Activated CD4-positive, alpha-beta T cell treated with anti-CD3 and anti-CD28 coated beads, Interleukin-2, amount 10 ng/mL, durations not matched to agents 7 days and 5 days (primary cell): ENCODE data around the gene GDI2. TPM values are rescaled to one million over a fixed set of nuclear protein-coding genes. Genes with fewer than 3 reads are reported as not detected.
"Not testable (repeated sequence)": the region's sequence is repeated elsewhere in the genome, so short reads cannot be mapped to it uniquely, and the experiment has no call there.

Source experiments
- CTCF ChIA-PET: fragments of 350-600 bp; sonication (Branson Sonifier 250); formaldehyde crosslinking; loops from one replicate; lab custom pipeline; 2021; ENCODE audit warnings: antibody characterized with exemption; lab: Charles Lee
- POLR2A ChIA-PET: fragments of 350-600 bp; sonication (Branson Sonifier 250); formaldehyde crosslinking; loops from one replicate; lab custom pipeline; 2021; ENCODE audit warnings: antibody characterized with exemption; lab: Charles Lee
- DNase-seq: peaks from one replicate; pipeline ENCODE4 v3.0.0-alpha.2; 2020
- H3K27ac Mint-ChIP-seq: one replicate; pipeline ENCODE4 v1.8.0; 2021; ENCODE audit warnings: mild to moderate bottlenecking, moderate library complexity, mixed read lengths
- H3K27me3 Mint-ChIP-seq: one replicate; pipeline ENCODE4 v1.8.0; 2021; ENCODE audit warnings: mixed read lengths
- H3K36me3 Mint-ChIP-seq: one replicate; pipeline ENCODE4 v1.8.0; 2021; ENCODE audit warnings: low read depth, mixed read lengths
- H3K4me1 Mint-ChIP-seq: one replicate; pipeline ENCODE4 v1.8.0; 2021; ENCODE audit warnings: mixed read lengths
- H3K4me3 Mint-ChIP-seq: one replicate; pipeline ENCODE4 v1.8.0; 2021; ENCODE audit warnings: mild to moderate bottlenecking, moderate library complexity, mixed read lengths
- H3K9me3 Mint-ChIP-seq: one replicate; pipeline ENCODE4 v1.8.0; 2021; ENCODE audit warnings: mixed read lengths
- total RNA-seq, 2 experiments: library from RNA; stranded (reverse); gene quantifications; one replicate each; pipeline ENCODE4 v1.2.3, GENCODE V29; 2021

The GDI2 gene
- total RNA-seq, 2 experiments from 2014 or later, result 219 to 242 TPM

DNA sequence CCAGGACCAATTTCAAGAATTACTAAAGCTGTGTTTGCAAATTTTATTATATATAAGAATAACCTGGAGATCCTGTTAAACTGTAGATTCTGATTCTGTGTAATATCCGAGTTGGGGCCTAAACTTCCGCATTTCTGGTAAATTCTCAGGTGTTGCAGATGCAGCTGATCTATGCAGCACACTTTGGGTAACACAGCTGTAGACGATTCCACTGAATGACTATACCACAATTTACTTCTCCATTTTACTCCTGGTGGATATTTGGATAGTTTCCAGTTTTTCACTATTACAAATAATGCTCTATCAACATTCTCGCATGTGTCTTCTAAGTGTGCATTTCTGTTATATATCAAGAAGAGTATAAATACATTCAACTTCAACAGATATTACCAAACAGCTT is 7.5 kb downstream of the GDI2 start:
- Mint-ChIP-seq H3K9me3 (peaks cover 2% of the 10 kb centered on the region), H3K36me3 (peaks cover 37% of the 10 kb centered on the region), H3K27ac (no peak overlapping the region), H3K4me3 (no peak overlapping the region), H3K27me3 (no peaks in the 10 kb centered on the region), H3K4me1 (peaks cover 53% of the 10 kb centered on the region)
- DNase-seq, result no peak
- ChIA-PET CTCF (interaction anchor here (1.0 to 1.1 kb wide), 2 partner anchors 39 to 50 kb away, joined by 4 read pairs; no protein-coding TSS in a partner anchor), POLR2A (no interaction called here)

DNA sequence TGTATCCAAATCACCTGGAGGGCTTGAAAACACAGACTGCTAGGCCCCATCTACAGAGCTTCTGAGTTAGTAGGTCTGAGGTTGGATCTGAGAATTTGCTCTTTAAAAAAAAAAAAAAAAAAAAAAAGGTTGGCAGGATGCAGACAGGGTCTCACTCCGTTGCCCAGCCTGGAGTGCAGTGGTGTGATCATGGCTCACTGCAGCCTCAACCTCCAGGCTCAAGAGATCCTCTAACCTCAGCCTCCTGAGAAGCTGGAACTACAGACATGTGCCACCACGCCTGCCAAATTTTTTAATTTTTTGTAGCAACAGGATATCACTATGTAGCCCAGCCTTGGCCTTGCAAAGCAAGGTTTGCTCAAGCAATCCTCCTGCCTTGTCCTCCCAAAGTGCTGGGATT is 8.0 kb downstream of the GDI2 start:
- CTCF ChIA-PET, result interaction anchor here (0.6 to 1.0 kb wide), 3 partner anchors 18 to 182 kb away, joined by 3 to 4 read pairs (median 3); no protein-coding TSS in a partner anchor
- Mint-ChIP-seq H3K27ac (no peak overlapping the region), H3K4me1 (peaks cover 51% of the 10 kb centered on the region), H3K9me3 (peaks cover 2% of the 10 kb centered on the region), H3K4me3 (no peak overlapping the region), H3K27me3 (no peaks in the 10 kb centered on the region), H3K36me3 (peaks cover 40% of the 10 kb centered on the region)
- DNase-seq, result no peak
- POLR2A ChIA-PET, result interaction anchor here (0.6 kb wide), 1 partner anchor 1875 kb away, joined by 6 read pairs; no protein-coding TSS in a partner anchor

DNA sequence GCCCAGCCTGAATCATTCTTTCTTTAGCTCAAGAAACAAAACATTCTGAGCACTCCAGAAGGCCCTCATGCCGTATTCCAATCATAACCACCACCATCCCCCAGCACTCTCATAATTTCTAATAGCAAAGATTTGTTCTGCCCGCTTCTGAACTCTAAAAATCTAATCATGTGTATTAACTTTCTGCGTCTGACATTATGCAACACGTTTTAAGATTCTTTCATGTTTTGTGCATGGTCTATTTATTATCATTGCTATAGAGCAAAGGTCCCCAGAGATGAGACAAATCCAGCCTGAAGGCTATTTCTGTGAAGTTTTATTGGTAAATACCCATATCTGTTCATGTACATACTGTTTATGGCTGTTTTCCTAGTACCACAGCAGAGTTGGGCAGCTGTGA is 8.8 kb downstream of the GDI2 start:
- DNase-seq, result no peak
- peaks cover 2% of the 10 kb centered on the region for H3K9me3 Mint-ChIP-seq
- no peaks in the 10 kb centered on the region for H3K27me3 Mint-ChIP-seq
- H3K27ac Mint-ChIP-seq, result no peak overlapping the region
- H3K4me3 Mint-ChIP-seq, result no peak overlapping the region
- H3K4me1 Mint-ChIP-seq, result peaks cover 42% of the 10 kb centered on the region
- peaks cover 44% of the 10 kb centered on the region for H3K36me3 Mint-ChIP-seq
- POLR2A ChIA-PET, result no interaction called here
- CTCF ChIA-PET, result interaction anchor here (1.0 kb wide), 1 partner anchor 17 kb away, joined by 3 read pairs; no protein-coding TSS in a partner anchor

DNA sequence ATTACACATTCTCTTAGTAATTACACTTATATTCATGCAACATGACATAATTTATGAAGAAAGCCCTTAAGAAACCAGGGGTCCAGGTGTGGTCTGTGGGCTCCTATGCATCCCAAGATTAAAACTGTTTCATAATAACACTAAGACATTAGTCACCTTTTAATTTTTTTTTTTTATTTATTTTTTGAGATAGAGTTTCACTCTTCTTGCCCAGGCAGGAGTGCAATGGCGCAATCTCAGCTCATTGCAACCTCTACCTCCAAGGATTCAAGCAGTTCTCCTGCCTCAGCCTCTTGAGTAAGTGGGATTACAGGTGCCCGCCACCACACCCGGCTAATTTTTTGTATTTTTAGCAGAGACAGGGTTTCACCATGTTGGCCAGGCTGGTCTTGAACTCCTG is 12.5 kb downstream of the GDI2 start:
- H3K4me1 Mint-ChIP-seq, result peaks cover 21% of the 10 kb centered on the region
- H3K27me3 Mint-ChIP-seq, result no peaks in the 10 kb centered on the region
- peaks cover 50% of the 10 kb centered on the region for H3K36me3 Mint-ChIP-seq
- peaks cover 2% of the 10 kb centered on the region for H3K9me3 Mint-ChIP-seq
- ChIA-PET CTCF (interaction anchor here (0.7 to 1.2 kb wide), 2 partner anchors 9 to 10 kb away, joined by 3 to 4 read pairs; no protein-coding TSS in a partner anchor), POLR2A (interaction anchor here (0.6 kb wide), 1 partner anchor 12 kb away, joined by 3 read pairs; no protein-coding TSS in a partner anchor)
- H3K27ac Mint-ChIP-seq, result no peak overlapping the region
- no peak for DNase-seq
- H3K4me3 Mint-ChIP-seq, result no peak overlapping the region

DNA sequence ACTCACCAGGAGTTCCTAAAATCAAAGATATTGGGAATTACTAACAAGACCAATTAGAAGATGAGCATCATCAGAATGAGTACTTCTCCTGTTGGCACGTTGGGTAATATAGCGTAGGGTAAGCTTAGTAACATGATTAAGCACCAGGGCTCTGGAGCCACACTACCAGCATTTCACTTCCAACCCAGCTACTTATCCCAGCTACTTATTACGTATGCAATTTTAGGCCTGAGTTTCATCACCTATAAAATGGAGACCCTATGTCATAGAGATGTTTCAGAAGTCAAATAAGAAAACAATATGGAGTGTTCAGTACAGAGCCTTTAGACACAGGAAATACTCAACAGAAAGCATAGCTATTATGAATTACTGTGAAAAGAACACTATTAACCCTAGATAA is 19.0 kb downstream of the GDI2 start:
- no peak overlapping the region for H3K4me3 Mint-ChIP-seq
- no peaks in the 10 kb centered on the region for H3K9me3 Mint-ChIP-seq
- peaks cover 68% of the 10 kb centered on the region for H3K36me3 Mint-ChIP-seq
- peaks cover 28% of the 10 kb centered on the region for H3K4me1 Mint-ChIP-seq
- POLR2A ChIA-PET, result no interaction called here
- no peak overlapping the region for H3K27ac Mint-ChIP-seq
- no peak for DNase-seq
- CTCF ChIA-PET, result interaction anchor here (1.0 to 1.3 kb wide), 2 partner anchors 18 to 74 kb away, joined by 3 to 6 read pairs; no protein-coding TSS in a partner anchor
- H3K27me3 Mint-ChIP-seq, result no peaks in the 10 kb centered on the region

DNA sequence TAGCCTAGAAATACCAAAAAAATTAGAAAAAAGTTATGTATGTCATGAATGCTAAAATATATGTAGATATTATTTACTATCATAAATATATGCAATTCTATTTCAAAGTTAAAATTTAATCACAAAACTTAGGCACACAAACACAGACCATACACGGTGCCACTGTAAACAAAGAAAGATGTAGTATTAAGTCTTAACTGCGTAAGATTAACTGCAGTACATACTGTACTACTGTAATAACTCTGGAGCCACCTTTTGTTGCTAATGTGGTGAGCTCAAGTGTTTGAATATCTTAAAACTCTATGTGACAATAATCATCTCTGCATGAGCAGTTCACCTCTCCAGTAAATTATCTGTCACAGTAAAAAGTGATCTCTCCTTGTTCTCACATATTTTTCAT is 23.6 kb downstream of the GDI2 start:
- peaks cover 75% of the 10 kb centered on the region for H3K36me3 Mint-ChIP-seq

DNA sequence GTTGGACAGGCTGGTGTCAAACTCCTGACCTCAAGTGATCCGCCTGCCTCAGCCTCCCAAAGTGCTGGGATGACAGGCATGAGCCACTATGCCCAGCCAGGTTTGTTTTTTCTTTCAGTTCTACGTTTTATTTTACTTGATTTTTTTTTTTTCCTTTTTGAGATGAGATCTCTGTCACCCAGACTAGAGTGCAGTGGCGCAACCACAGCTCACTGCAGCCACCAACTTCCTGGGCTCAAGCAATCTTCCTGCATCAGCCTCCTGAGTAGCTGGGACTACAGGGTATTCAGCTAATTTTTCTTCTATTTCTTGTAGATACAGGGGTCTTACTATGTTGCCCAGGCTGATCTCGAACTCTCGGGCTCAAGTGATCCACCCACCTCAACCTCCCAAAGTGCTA is 24.3 kb downstream of the GDI2 start:
- Mint-ChIP-seq H3K4me1 (peaks cover 41% of the 10 kb centered on the region), H3K27ac (peak overlapping the region; percentile 84), H3K27me3 (no peaks in the 10 kb centered on the region), H3K9me3 (peaks cover 7% of the 10 kb centered on the region), H3K4me3 (peak overlapping the region; percentile 13), H3K36me3 (peaks cover 77% of the 10 kb centered on the region)
- peak; percentile 45 for DNase-seq
- ChIA-PET POLR2A (interaction anchor here (0.5 kb wide), 1 partner anchor 12 kb away, joined by 3 read pairs; no protein-coding TSS in a partner anchor), CTCF (interaction anchor here (1.1 to 1.3 kb wide), 2 partner anchors 21 to 32 kb away, joined by 3 to 4 read pairs; no protein-coding TSS in a partner anchor)

More for the DNA sequence above, 23.6 kb downstream of the GDI2 start:
- ChIA-PET POLR2A (interaction anchor here (0.5 kb wide), 1 partner anchor 11 kb away, joined by 3 read pairs; no protein-coding TSS in a partner anchor), CTCF (interaction anchor here (0.6 to 1.4 kb wide), 2 partner anchors 13 to 209 kb away, joined by 3 to 4 read pairs; no protein-coding TSS in a partner anchor)
- H3K27ac Mint-ChIP-seq, result peak overlapping the region; percentile 72
- DNase-seq, result no peak
- no peak overlapping the region for H3K4me3 Mint-ChIP-seq
- H3K27me3 Mint-ChIP-seq, result no peaks in the 10 kb centered on the region
- H3K4me1 Mint-ChIP-seq, result peaks cover 42% of the 10 kb centered on the region
- peaks cover 1% of the 10 kb centered on the region for H3K9me3 Mint-ChIP-seq

DNA sequence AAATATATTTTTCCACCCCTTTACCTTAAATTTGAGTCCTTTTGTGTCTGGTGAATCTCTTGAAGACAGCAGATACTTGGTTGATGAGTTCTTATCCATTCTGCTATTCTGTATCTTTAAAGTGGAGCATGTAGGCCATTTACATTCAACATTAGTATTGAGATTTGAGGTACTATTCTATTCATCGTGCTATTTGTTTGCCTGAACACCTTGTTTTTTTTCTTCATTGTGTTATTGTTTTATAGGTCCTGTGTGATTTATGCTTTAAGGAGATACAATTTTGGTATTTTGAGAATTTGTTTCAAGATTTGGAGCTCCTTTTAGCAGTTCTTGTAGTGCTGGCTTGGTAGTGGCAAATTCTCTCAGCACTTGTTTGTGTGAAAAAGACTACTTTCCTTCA is 29.9 kb downstream of the GDI2 start:
- H3K4me3 Mint-ChIP-seq, result no peak overlapping the region
- H3K4me1 Mint-ChIP-seq, result peaks cover 39% of the 10 kb centered on the region
- peaks cover 13% of the 10 kb centered on the region for H3K9me3 Mint-ChIP-seq
- peaks cover 79% of the 10 kb centered on the region for H3K36me3 Mint-ChIP-seq
- H3K27me3 Mint-ChIP-seq, result no peaks in the 10 kb centered on the region
- DNase-seq, result no peak
- peak overlapping the region; percentile 32 for H3K27ac Mint-ChIP-seq
- CTCF ChIA-PET, result interaction anchor here (0.8 to 2.1 kb wide), 4 partner anchors 9 to 125 kb away, joined by 3 to 5 read pairs (median 4); partner anchors contain the start of gene GDI2
- POLR2A ChIA-PET, result no interaction called here

DNA sequence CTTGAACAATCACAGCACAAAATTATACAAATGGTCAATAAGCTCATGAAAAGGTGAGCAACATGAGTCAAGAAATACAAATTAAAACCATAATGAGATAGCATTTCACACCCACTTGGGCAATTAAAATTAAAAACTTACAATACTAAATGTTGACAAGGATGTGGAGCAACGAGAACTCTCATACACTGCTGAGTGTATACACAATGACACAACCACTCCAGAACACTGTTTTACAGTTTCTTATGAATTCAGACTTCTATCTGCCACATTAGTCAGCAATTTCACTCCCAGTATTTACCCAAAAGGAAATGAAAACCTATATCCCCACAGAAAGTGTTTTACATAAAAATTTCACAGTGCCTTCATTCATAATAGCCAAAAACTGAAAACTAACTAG is 31.1 kb downstream of the GDI2 start:
- Mint-ChIP-seq H3K27me3 (no peaks in the 10 kb centered on the region), H3K27ac (peak overlapping the region; percentile 33)
- POLR2A ChIA-PET, result no interaction called here

DNA sequence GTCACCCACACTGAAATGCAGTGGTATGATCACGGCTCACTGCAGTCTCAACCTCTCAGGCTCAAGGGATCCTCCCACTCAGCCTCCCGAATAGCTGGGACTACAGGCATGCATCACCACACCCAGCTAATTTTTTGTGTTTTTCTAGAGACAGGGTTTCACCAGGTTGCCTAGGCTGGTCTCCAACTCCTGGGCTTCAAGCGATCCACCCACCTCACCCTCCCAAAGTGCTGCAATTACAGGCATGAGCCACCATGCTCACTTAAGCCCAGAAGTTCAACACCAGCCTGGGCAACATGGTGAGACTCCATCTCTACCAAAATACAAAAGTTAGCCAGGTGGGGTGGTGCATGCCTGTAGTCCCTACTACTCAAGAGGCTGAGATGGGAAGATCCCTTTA is 33.5 kb downstream of the GDI2 start:
- no peak overlapping the region for H3K27ac Mint-ChIP-seq
- ChIA-PET CTCF (interaction anchor here (0.7 kb wide), 1 partner anchor 179 kb away, joined by 5 read pairs; no protein-coding TSS in a partner anchor), POLR2A (no interaction called here)
- H3K27me3 Mint-ChIP-seq, result no peaks in the 10 kb centered on the region
- H3K9me3 Mint-ChIP-seq, result peaks cover 13% of the 10 kb centered on the region
- no peak for DNase-seq
- H3K36me3 Mint-ChIP-seq, result peaks cover 70% of the 10 kb centered on the region
- peaks cover 66% of the 10 kb centered on the region for H3K4me1 Mint-ChIP-seq
- H3K4me3 Mint-ChIP-seq, result no peak overlapping the region

More for the DNA sequence above, 31.1 kb downstream of the GDI2 start:
- Mint-ChIP-seq H3K36me3 (peaks cover 81% of the 10 kb centered on the region), H3K9me3 (peaks cover 13% of the 10 kb centered on the region), H3K4me3 (no peak overlapping the region), H3K4me1 (peaks cover 43% of the 10 kb centered on the region)
- CTCF ChIA-PET, result interaction anchor here (0.9 kb wide), 1 partner anchor 59 kb away, joined by 3 read pairs; no protein-coding TSS in a partner anchor
- no peak for DNase-seq

DNA sequence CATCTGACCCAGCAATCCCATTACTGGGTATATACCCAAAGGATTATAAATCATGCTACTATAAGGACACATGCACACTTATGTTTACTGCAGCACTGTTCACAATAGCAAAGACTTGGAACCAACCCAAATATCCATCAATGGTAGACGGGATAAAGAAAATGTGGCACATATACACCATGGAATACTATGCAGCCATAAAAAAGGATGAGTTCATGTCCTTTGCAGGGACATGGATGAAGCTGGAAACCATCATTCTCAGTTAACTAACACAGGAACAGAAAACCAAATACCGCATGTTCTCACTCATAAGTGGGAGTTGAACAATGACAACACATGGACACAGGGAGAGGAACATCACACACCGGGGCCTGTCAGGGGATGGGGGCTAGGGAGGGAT is 35.5 kb downstream of the GDI2 start:
- H3K4me3 Mint-ChIP-seq, H3K27me3 Mint-ChIP-seq, H3K9me3 Mint-ChIP-seq, DNase-seq, POLR2A ChIA-PET, H3K27ac Mint-ChIP-seq: not testable (repeated sequence)
- Mint-ChIP-seq H3K4me1 (peaks cover 64% of the 10 kb centered on the region), H3K36me3 (peaks cover 70% of the 10 kb centered on the region)
- CTCF ChIA-PET, result interaction anchor here (1.5 to 2.1 kb wide), 2 partner anchors 13 to 17 kb away, joined by 3 to 6 read pairs; no protein-coding TSS in a partner anchor

DNA sequence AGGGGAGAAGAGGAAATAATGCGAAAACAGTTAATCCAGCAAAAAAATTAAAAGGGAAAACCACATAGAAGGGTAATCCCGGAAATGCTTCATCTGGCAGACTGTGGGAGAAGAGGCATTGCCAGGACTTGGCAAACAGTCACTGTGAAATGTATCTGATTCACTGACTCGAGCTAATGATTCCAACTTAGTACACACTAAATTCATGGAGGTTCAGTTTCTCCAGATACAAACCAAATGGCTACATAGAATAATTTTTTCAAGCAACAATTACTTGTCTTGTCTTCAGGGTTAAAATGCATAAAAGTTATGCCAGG is 36.4 kb downstream of the GDI2 start:
- Mint-ChIP-seq H3K36me3 (peaks cover 66% of the 10 kb centered on the region), H3K4me1 (peaks cover 55% of the 10 kb centered on the region), H3K27ac (peak overlapping the region; percentile 90), H3K9me3 (no peaks in the 10 kb centered on the region), H3K4me3 (no peak overlapping the region), H3K27me3 (no peaks in the 10 kb centered on the region)
- ChIA-PET POLR2A (interaction anchor here (0.7 to 1.2 kb wide), 2 partner anchors 37 to 592 kb away, joined by 3 to 5 read pairs; partner anchors contain the start of gene GDI2), CTCF (interaction anchor here (1.5 to 2.3 kb wide), 3 partner anchors 14 to 32 kb away, joined by 3 to 6 read pairs (median 4); no protein-coding TSS in a partner anchor)
- no peak for DNase-seq
